Stimulated activated memory B cell treated with anti-CD40 and anti-IgM and Interleukin-4, amounts not matched to agents 10 μg/mL and 1 μg/mL and 100 μg/mL, for 72 hours (primary cell): ENCODE results near the gene LRRC4C.

ENCODE experiments used
- ATAC-seq: fragments of 150-1000 bp; cut with Tn5 transposase; 2 replicates; pipeline ENCODE4 v1.10.0; 2021
- H3K27ac Mint-ChIP-seq: one replicate; pipeline ENCODE4 v1.8.0; 2022; ENCODE audit warnings: mild to moderate bottlenecking, mixed read lengths
- H3K27me3 Mint-ChIP-seq: one replicate; pipeline ENCODE4 v1.8.0; 2022; ENCODE audit warnings: mixed read lengths
- H3K36me3 Mint-ChIP-seq: one replicate; pipeline ENCODE4 v1.8.0; 2022; ENCODE audit warnings: mixed read lengths
- H3K4me1 Mint-ChIP-seq: one replicate; pipeline ENCODE4 v1.8.0; 2022; ENCODE audit warnings: mixed read lengths
- H3K4me3 Mint-ChIP-seq: one replicate; pipeline ENCODE4 v1.8.0; 2022; ENCODE audit warnings: mild to moderate bottlenecking, moderate library complexity, mixed read lengths
- H3K9me3 Mint-ChIP-seq: one replicate; pipeline ENCODE4 v1.8.0; 2022; ENCODE audit warnings: mixed read lengths

LRRC4C gene

GRCh38 chr11:40688369-40688768, 771.1 kb downstream of the LRRC4C start:
- H3K4me1 Mint-ChIP-seq = no peaks in the 10 kb centered on the region
- H3K36me3 Mint-ChIP-seq = no peaks in the 10 kb centered on the region
- no peak overlapping the region for H3K27ac Mint-ChIP-seq

GRCh38 chr11:40686765-40687164, 772.7 kb downstream of the LRRC4C start:
- Mint-ChIP-seq H3K36me3 (no peaks in the 10 kb centered on the region), H3K27me3 (no peaks in the 10 kb centered on the region), H3K9me3 (peaks cover 5% of the 10 kb centered on the region), H3K4me3 (no peak overlapping the region), H3K4me1 (no peaks in the 10 kb centered on the region), H3K27ac (no peak overlapping the region)
- no peak for ATAC-seq

More at GRCh38 chr11:40688369-40688768, 771.1 kb downstream of the LRRC4C start:
- H3K27me3 Mint-ChIP-seq = no peaks in the 10 kb centered on the region
- H3K9me3 Mint-ChIP-seq = peaks cover 7% of the 10 kb centered on the region
- H3K4me3 Mint-ChIP-seq = no peak overlapping the region
- no peak for ATAC-seq

GRCh38 chr11:40683010-40683409, 776.4 kb downstream of the LRRC4C start:
- no peak for ATAC-seq
- no peaks in the 10 kb centered on the region for H3K36me3 Mint-ChIP-seq
- peaks cover 3% of the 10 kb centered on the region for H3K9me3 Mint-ChIP-seq
- H3K27ac Mint-ChIP-seq = no peak overlapping the region
- H3K4me3 Mint-ChIP-seq = no peak overlapping the region
- H3K27me3 Mint-ChIP-seq = no peaks in the 10 kb centered on the region
- H3K4me1 Mint-ChIP-seq = no peaks in the 10 kb centered on the region

GRCh38 chr11:40679276-40679675, 780.2 kb downstream of the LRRC4C start:
- Mint-ChIP-seq H3K4me3 (no peak overlapping the region), H3K4me1 (no peaks in the 10 kb centered on the region), H3K36me3 (no peaks in the 10 kb centered on the region), H3K27me3 (no peaks in the 10 kb centered on the region), H3K9me3 (peaks cover 3% of the 10 kb centered on the region), H3K27ac (no peak overlapping the region)
- no peak for ATAC-seq

GRCh38 chr11:40647295-40647694, 812.2 kb downstream of the LRRC4C start:
- H3K27ac Mint-ChIP-seq = no peak overlapping the region
- no peak for ATAC-seq
- H3K4me3 Mint-ChIP-seq = no peak overlapping the region
- H3K27me3 Mint-ChIP-seq = no peaks in the 10 kb centered on the region
- H3K4me1 Mint-ChIP-seq = no peaks in the 10 kb centered on the region
- peaks cover 9% of the 10 kb centered on the region for H3K9me3 Mint-ChIP-seq
- H3K36me3 Mint-ChIP-seq = no peaks in the 10 kb centered on the region

GRCh38 chr11:40642284-40642683, 817.2 kb downstream of the LRRC4C start:
- Mint-ChIP-seq H3K36me3 (no peaks in the 10 kb centered on the region), H3K27ac (no peak overlapping the region), H3K4me3 (no peak overlapping the region), H3K9me3 (peaks cover 2% of the 10 kb centered on the region), H3K4me1 (no peaks in the 10 kb centered on the region), H3K27me3 (no peaks in the 10 kb centered on the region)
- no peak for ATAC-seq

GRCh38 chr11:40619654-40620053, 839.8 kb downstream of the LRRC4C start:
- H3K4me3 Mint-ChIP-seq = no peak overlapping the region
- H3K36me3 Mint-ChIP-seq = no peaks in the 10 kb centered on the region
- H3K27ac Mint-ChIP-seq = no peak overlapping the region
- no peaks in the 10 kb centered on the region for H3K4me1 Mint-ChIP-seq
- H3K27me3 Mint-ChIP-seq = no peaks in the 10 kb centered on the region
- H3K9me3 Mint-ChIP-seq = no peaks in the 10 kb centered on the region
- ATAC-seq = no peak

GRCh38 chr11:40606800-40607199, 852.7 kb downstream of the LRRC4C start:
- Mint-ChIP-seq H3K27me3 (no peaks in the 10 kb centered on the region), H3K36me3 (no peaks in the 10 kb centered on the region), H3K4me1 (no peaks in the 10 kb centered on the region), H3K27ac (no peak overlapping the region), H3K9me3 (peaks cover 27% of the 10 kb centered on the region), H3K4me3 (no peak overlapping the region)
- ATAC-seq = no peak

GRCh38 chr11:40602866-40603552, 856.4 kb downstream of the LRRC4C start:
- Mint-ChIP-seq H3K27me3 (no peaks in the 10 kb centered on the region), H3K4me1 (no peaks in the 10 kb centered on the region), H3K9me3 (peaks cover 18% of the 10 kb centered on the region), H3K36me3 (no peaks in the 10 kb centered on the region), H3K4me3 (no peak overlapping the region), H3K27ac (no peak overlapping the region)
- ATAC-seq = no peak

GRCh38 chr11:40597546-40598113, 861.8 kb downstream of the LRRC4C start:
- Mint-ChIP-seq H3K9me3 (peaks cover 4% of the 10 kb centered on the region), H3K27ac (no peak overlapping the region), H3K4me1 (no peaks in the 10 kb centered on the region), H3K27me3 (no peaks in the 10 kb centered on the region), H3K4me3 (no peak overlapping the region), H3K36me3 (no peaks in the 10 kb centered on the region)
- ATAC-seq = no peak

GRCh38 chr11:40573254-40573891, 886.1 kb downstream of the LRRC4C start:
- Mint-ChIP-seq H3K27me3 (no peaks in the 10 kb centered on the region), H3K9me3 (peaks cover 7% of the 10 kb centered on the region), H3K4me3 (no peak overlapping the region), H3K36me3 (no peaks in the 10 kb centered on the region), H3K27ac (no peak overlapping the region), H3K4me1 (no peaks in the 10 kb centered on the region)
- no peak for ATAC-seq

- Mint-ChIP-seq H3K36me3 (no peaks in the 10 kb centered on the region), H3K9me3 (peaks cover 6% of the 10 kb centered on the region), H3K4me1 (no peaks in the 10 kb centered on the region), H3K4me3 (no peak overlapping the region), H3K27ac (no peak overlapping the region), H3K27me3 (no peaks in the 10 kb centered on the region)
- ATAC-seq = no peak
These were observed 889.4 kb downstream of the LRRC4C start for GRCh38 chr11:40569947-40570531.

- Mint-ChIP-seq H3K4me3 (no peak overlapping the region), H3K4me1 (no peaks in the 10 kb centered on the region), H3K9me3 (peaks cover 12% of the 10 kb centered on the region), H3K36me3 (no peaks in the 10 kb centered on the region), H3K27me3 (no peaks in the 10 kb centered on the region), H3K27ac (no peak overlapping the region)
- no peak for ATAC-seq
These were observed 892.1 kb downstream of the LRRC4C start for GRCh38 chr11:40567392-40567791.

GRCh38 chr11:40544162-40544561, 915.3 kb downstream of the LRRC4C start:
- H3K27me3 Mint-ChIP-seq = no peaks in the 10 kb centered on the region
- ATAC-seq = no peak
- no peak overlapping the region for H3K4me3 Mint-ChIP-seq
- H3K9me3 Mint-ChIP-seq = peaks cover 4% of the 10 kb centered on the region
- H3K4me1 Mint-ChIP-seq = no peaks in the 10 kb centered on the region
- no peaks in the 10 kb centered on the region for H3K36me3 Mint-ChIP-seq
- H3K27ac Mint-ChIP-seq = no peak overlapping the region

GRCh38 chr11:40542821-40543220, 916.6 kb downstream of the LRRC4C start:
- Mint-ChIP-seq H3K27me3 (no peaks in the 10 kb centered on the region), H3K36me3 (no peaks in the 10 kb centered on the region), H3K9me3 (peaks cover 4% of the 10 kb centered on the region), H3K27ac (no peak overlapping the region), H3K4me1 (no peaks in the 10 kb centered on the region), H3K4me3 (no peak overlapping the region)
- ATAC-seq = no peak

GRCh38 chr11:40537734-40538133, 921.7 kb downstream of the LRRC4C start:
- Mint-ChIP-seq H3K27ac (no peak overlapping the region), H3K36me3 (no peaks in the 10 kb centered on the region), H3K4me1 (no peaks in the 10 kb centered on the region), H3K4me3 (no peak overlapping the region), H3K9me3 (peaks cover 3% of the 10 kb centered on the region), H3K27me3 (no peaks in the 10 kb centered on the region)
- ATAC-seq = no peak
